OCI-M1 (cell line): ENCODE measurements around the gene CDC27.
"Not testable (repeated sequence)": the region's sequence is repeated elsewhere in the genome, so short reads cannot be mapped to it uniquely, and the experiment has no call there.

ENCODE experiments used
- DNase-seq: peaks from one replicate; lab custom pipeline; 2025; lab: John Stamatoyannopoulos, UW

Gene CDC27

GRCh38 chr17:47219621-47220475, 30.8 kb upstream of the CDC27 start:
- no peak for DNase-seq

- peak; percentile 92 for DNase-seq
Measured at GRCh38 chr17:47218896-47219430, 29.9 kb upstream of the CDC27 start.

- DNase-seq, result not testable (repeated sequence)
Measured at GRCh38 chr17:47217279-47217678, 28.2 kb upstream of the CDC27 start.

GRCh38 chr17:47216821-47217220, 27.7 kb upstream of the CDC27 start:
- not testable (repeated sequence) for DNase-seq

GRCh38 chr17:47214931-47215330, 25.8 kb upstream of the CDC27 start:
- no peak for DNase-seq

GRCh38 chr17:47213540-47213939, 24.4 kb upstream of the CDC27 start:
- DNase-seq, result peak; percentile 65

- DNase-seq, result peak; percentile 14
Measured at GRCh38 chr17:47212458-47212857, 23.4 kb upstream of the CDC27 start.

- DNase-seq, result no peak
Measured at GRCh38 chr17:47210779-47211178, 21.7 kb upstream of the CDC27 start.

GRCh38 chr17:47210105-47210504, 21.0 kb upstream of the CDC27 start:
- DNase-seq, result peak; percentile 51

- DNase-seq, result no peak
Measured at GRCh38 chr17:47209499-47209898, 20.4 kb upstream of the CDC27 start.

GRCh38 chr17:47208744-47209488, 19.8 kb upstream of the CDC27 start, which contains the start of gene MYL4:
TSS of gene MYL4 (plus strand) at chr17:47209348. CDS start at chr17:47209423, 75 bp downstream.
- DNase-seq, result peak; percentile 93

GRCh38 chr17:47207143-47208067, 18.3 kb upstream of the CDC27 start:
- DNase-seq, result no peak

- peak; percentile 72 for DNase-seq
Measured at GRCh38 chr17:47205419-47205963, 16.4 kb upstream of the CDC27 start.

- DNase-seq, result peak; percentile 85
Measured at GRCh38 chr17:47204722-47205418, 15.8 kb upstream of the CDC27 start.

GRCh38 chr17:47203984-47204721, 15.1 kb upstream of the CDC27 start:
- DNase-seq, result peak; percentile 64

- DNase-seq, result no peak
Measured at GRCh38 chr17:47201166-47201565, 12.1 kb upstream of the CDC27 start.

GRCh38 chr17:47200325-47200664, 11.2 kb upstream of the CDC27 start:
- DNase-seq, result no peak

- DNase-seq, result peak; percentile 83
Measured at GRCh38 chr17:47199627-47200324, 10.7 kb upstream of the CDC27 start.

GRCh38 chr17:47197821-47198220, 8.7 kb upstream of the CDC27 start:
- DNase-seq, result peak; percentile 72
